Astrocyte of the hippocampus (primary cell): ENCODE measurements around the gene PLA2G5.

ENCODE experiments used
- DNase-seq: peaks from one replicate; pipeline ENCODE4 v3.0.0; 2011; ENCODE audit warnings: low read depth, low spot score

PLA2G5 gene

GRCh38 chr1:20090119-20090518 is 20.1 kb downstream of the PLA2G5 start:
- DNase-seq: no peak

- DNase-seq: no peak
Measured at GRCh38 chr1:20090641-20091040, 20.6 kb downstream of the PLA2G5 start.

- DNase-seq: no peak
Measured at GRCh38 chr1:20093303-20093702, 23.3 kb downstream of the PLA2G5 start.

- no peak for DNase-seq
Measured at GRCh38 chr1:20093940-20094391, 24.0 kb downstream of the PLA2G5 start.

- no peak for DNase-seq
Measured at GRCh38 chr1:20095564-20096434, 25.8 kb downstream of the PLA2G5 start.

- no peak for DNase-seq
Measured at GRCh38 chr1:20096840-20097447, 26.9 kb downstream of the PLA2G5 start.

GRCh38 chr1:20099533-20099932 is 29.5 kb downstream of the PLA2G5 start:
- DNase-seq: no peak

- DNase-seq: peak; percentile 72
Measured at GRCh38 chr1:20100632-20101355, 30.8 kb downstream of the PLA2G5 start.

- peak; percentile 17 for DNase-seq
Measured at GRCh38 chr1:20102875-20103274, 32.9 kb downstream of the PLA2G5 start.

GRCh38 chr1:20105856-20106255 is 35.9 kb downstream of the PLA2G5 start:
- no peak for DNase-seq

- DNase-seq: no peak
Measured at GRCh38 chr1:20107351-20107750, 37.4 kb downstream of the PLA2G5 start.

GRCh38 chr1:20107796-20108195 is 37.8 kb downstream of the PLA2G5 start:
- no peak for DNase-seq

- DNase-seq: peak; percentile 37
Measured at GRCh38 chr1:20108366-20109123, 38.6 kb downstream of the PLA2G5 start.

GRCh38 chr1:20109223-20109856 is 39.3 kb downstream of the PLA2G5 start:
- DNase-seq: no peak

GRCh38 chr1:20110679-20111078 is 40.7 kb downstream of the PLA2G5 start:
- peak; percentile 49 for DNase-seq

- no peak for DNase-seq
Measured at GRCh38 chr1:20111452-20111851, 41.5 kb downstream of the PLA2G5 start.

- DNase-seq: peak; percentile 15
Measured at GRCh38 chr1:20112279-20113000, 42.4 kb downstream of the PLA2G5 start.

- DNase-seq: no peak
Measured at GRCh38 chr1:20114021-20114648, 44.1 kb downstream of the PLA2G5 start.

GRCh38 chr1:20115479-20115878 is 45.5 kb downstream of the PLA2G5 start:
- DNase-seq: no peak

GRCh38 chr1:20115916-20116315 is 45.9 kb downstream of the PLA2G5 start:
- DNase-seq: no peak
